Measurements from ENCODE around the gene KRT33B.

The KRT33B gene

GRCh38 chr17:41413982-41414381 is 44.4 kb upstream of the KRT33B start:
- no peak for TF ChIP-seq CTCF (IDR thresholded peaks at IDR 0.05)

GRCh38 chr17:41413353-41413957 is 43.8 kb upstream of the KRT33B start:
- TF ChIP-seq CTCF (IDR thresholded peaks at IDR 0.05), result no peak

GRCh38 chr17:41411072-41411840 is 41.6 kb upstream of the KRT33B start:
- TF ChIP-seq CTCF (IDR thresholded peaks at IDR 0.05), result no peak

GRCh38 chr17:41407226-41407625 is 37.6 kb upstream of the KRT33B start:
- TF ChIP-seq CTCF (IDR thresholded peaks at IDR 0.05), result no peak

GRCh38 chr17:41406205-41406604 is 36.6 kb upstream of the KRT33B start:
- TF ChIP-seq CTCF (IDR thresholded peaks at IDR 0.05), result no peak

GRCh38 chr17:41404024-41404671 is 34.5 kb upstream of the KRT33B start:
- no peak for TF ChIP-seq CTCF (IDR thresholded peaks at IDR 0.05)

GRCh38 chr17:41403404-41404023 is 33.9 kb upstream of the KRT33B start:
- no peak for TF ChIP-seq CTCF (IDR thresholded peaks at IDR 0.05)
